Brain microvascular endothelial cell (primary cell): ENCODE data around the gene ADGRA1.

Source experiments
- DNase-seq: peaks from one replicate; pipeline ENCODE4 v3.0.0-alpha.2; 2020
- H3K27ac ChIP-seq: fragments of 250-450 bp; sonication (Bioruptor Pico); 2 replicates; pipeline ENCODE4 v1.5.1; 2020; ENCODE audit warnings: mild to moderate bottlenecking, moderate library complexity
- H3K27me3 ChIP-seq: fragments of 250-450 bp; sonication (Bioruptor Pico); replicated peaks from 2 replicates; pipeline ENCODE4 v1.5.1; 2020; ENCODE audit warnings: mild to moderate bottlenecking
- H3K36me3 ChIP-seq: fragments of 250-450 bp; sonication (Bioruptor Pico); replicated peaks from 2 replicates; pipeline ENCODE4 v1.5.1; 2020; ENCODE audit warnings: mild to moderate bottlenecking
- H3K4me3 ChIP-seq: 2 replicates; pipeline ENCODE4 v1.5.1; 2011; ENCODE audit warnings: low read depth, mild to moderate bottlenecking, control low read depth, low read length, moderate library complexity
- CTCF ChIP-seq: IDR thresholded peaks from 2 replicates; pipeline ENCODE4 v1.5.1; 2011; ENCODE audit warnings: low read depth, mild to moderate bottlenecking, moderate library complexity, low read length, control low read depth, inconsistent platforms; ENCODE audit errors: missing control alignments
- in situ Hi-C: cut with HindIII; loops from 2 replicates; pipeline ENCODE4 v1.10.0; 2017; ENCODE audit warnings: low sequenced_read_pairs, low pct_ligation_motif_present

Gene ADGRA1

GRCh38 chr10:133095586-133095985, 7.9 kb downstream of the ADGRA1 start:
- no peak for DNase-seq
- in situ Hi-C loops, result no loop called here
- no peak for TF ChIP-seq CTCF
- H3K36me3 ChIP-seq, result no peaks in the 10 kb centered on the region
- no peak overlapping the region for H3K27ac ChIP-seq
- no peak overlapping the region for H3K4me3 ChIP-seq
- peaks cover 3% of the 10 kb centered on the region for H3K27me3 ChIP-seq

- H3K4me3 ChIP-seq, result no peak overlapping the region
- in situ Hi-C loops, result no loop called here
- H3K27ac ChIP-seq, result no peak overlapping the region
- no peaks in the 10 kb centered on the region for H3K36me3 ChIP-seq
- no peak for DNase-seq
- TF ChIP-seq CTCF, result no peak
- H3K27me3 ChIP-seq, result peaks cover 9% of the 10 kb centered on the region
Measured at GRCh38 chr10:133096616-133097269, 9.0 kb downstream of the ADGRA1 start.

- peaks cover 9% of the 10 kb centered on the region for H3K27me3 ChIP-seq
- H3K36me3 ChIP-seq, result no peaks in the 10 kb centered on the region
- TF ChIP-seq CTCF, result no peak
- no peak for DNase-seq
- no peak overlapping the region for H3K27ac ChIP-seq
- H3K4me3 ChIP-seq, result no peak overlapping the region
- in situ Hi-C loops, result no loop called here
Measured at GRCh38 chr10:133097418-133097817, 9.7 kb downstream of the ADGRA1 start.

- DNase-seq, result no peak
- TF ChIP-seq CTCF, result no peak
- Histone ChIP-seq H3K27ac (no peak overlapping the region), H3K36me3 (no peaks in the 10 kb centered on the region), H3K27me3 (peaks cover 9% of the 10 kb centered on the region), H3K4me3 (no peak overlapping the region)
- in situ Hi-C loops, result no loop called here
Measured at GRCh38 chr10:133097961-133098360, 10.2 kb downstream of the ADGRA1 start.

- DNase-seq, result no peak
- Histone ChIP-seq H3K27me3 (peaks cover 9% of the 10 kb centered on the region), H3K4me3 (no peak overlapping the region), H3K36me3 (no peaks in the 10 kb centered on the region), H3K27ac (no peak overlapping the region)
- TF ChIP-seq CTCF, result no peak
- in situ Hi-C loops, result no loop called here
Measured at GRCh38 chr10:133098426-133099124, 10.9 kb downstream of the ADGRA1 start.
